ENCODE data around the gene G6PD. TPM values are rescaled to one million over a fixed set of nuclear protein-coding genes. Genes with fewer than 3 reads are reported as not detected.

Gene G6PD
- total and polyA plus RNA-seq, 2 of the 8 experiments (the other 6 are each of a cell fraction or from before 2014, with no cell fraction given): 47.3 to 55.1 TPM

- Histone ChIP-seq H4K5ac (ENCODE audit: insufficient read length, low read depth, low read length) (no peak overlapping the region), H3K27ac (ENCODE audit: low read depth, low read length) (no peak overlapping the region), H2BK12ac (ENCODE audit: low read depth, low read length) (no peak overlapping the region), H2BK5ac (ENCODE audit: low read depth, low read length) (no peak overlapping the region), H3K23ac (ENCODE audit: insufficient read length) (no peak overlapping the region), H3K4me1 (replicated peaks in 1 of 4; ENCODE audit: control insufficient read depth in 3 of 4, insufficient read depth in 4 of 4, low read length in 3 of 4) (no peaks in the 10 kb centered on the region), H2BK120ac (replicated peaks; ENCODE audit: low read depth, low read length) (no peak overlapping the region), H3K36me3 (ENCODE audit: control insufficient read depth in 2 of 4, insufficient read depth in 4 of 4, low read length in 3 of 4) (no peaks in the 10 kb centered on the region; a peak in 1 of 8 replicates), H3K4ac (replicated peaks; ENCODE audit: insufficient read length, low read depth, low read length) (no peak overlapping the region), H3K18ac (ENCODE audit: extremely low read depth, low read length) (no peak overlapping the region), H2AK5ac (ENCODE audit: low read depth, low read length) (no peak overlapping the region), H3K4me3 (ENCODE audit: extremely low read depth in 1 of 4, insufficient read depth in 2 of 4, low read depth in 3 of 4, low read length in 4 of 4) (no peak overlapping the region), H3K9me3 (ENCODE audit: insufficient read depth in 2 of 2, low read depth in 1 of 2, low read length in 1 of 2) (no peaks in the 10 kb centered on the region), H3K14ac (ENCODE audit: insufficient read length) (no peak overlapping the region), H3K27me3 (replicated peaks in 1 of 4; ENCODE audit: control insufficient read depth in 3 of 4, extremely low read depth in 1 of 4, insufficient read depth in 3 of 4, low read length in 3 of 4) (no peaks in the 10 kb centered on the region), H2BK20ac (ENCODE audit: low read length) (no peak overlapping the region), H3K79me2 (ENCODE audit: control insufficient read depth in 1 of 2, insufficient read depth in 2 of 2, low read length in 2 of 2) (no peaks in the 10 kb centered on the region), H3K56ac (replicated peaks; ENCODE audit: insufficient read length, low read depth, low read length) (no peak overlapping the region), H4K8ac (ENCODE audit: extremely low read depth, insufficient read depth, low read length) (no peak overlapping the region), H3K9ac (replicated peaks in 1 of 4; ENCODE audit: extremely low read depth in 1 of 4, low read depth in 3 of 4, low read length in 3 of 4) (no peak overlapping the region), H2AFZ (ENCODE audit: low read length) (no peak overlapping the region), H3K4me2 (ENCODE audit: insufficient read depth in 1 of 2, low read depth in 2 of 2, low read length in 2 of 2) (no peak overlapping the region), H3K79me1 (ENCODE audit: low read depth, low read length) (no peaks in the 10 kb centered on the region), H2BK15ac (ENCODE audit: low read length) (no peak overlapping the region), H3K23me2 (ENCODE audit: low read depth, low read length) (no peaks in the 10 kb centered on the region), H4K20me1 (replicated peaks in 1 of 2; ENCODE audit: control insufficient read depth in 1 of 2, insufficient read depth in 2 of 2, low read length in 2 of 2) (no peaks in the 10 kb centered on the region), H4K91ac (replicated peaks; ENCODE audit: insufficient read length, low read length) (no peak overlapping the region)
- POLR2A ChIA-PET (ENCODE audit: partially characterized antibody): no interaction called here
- CTCF ChIA-PET (ENCODE audit: partially characterized antibody): interaction anchor here (0.9 kb wide), 1 partner anchor 18 kb away, joined by 3 read pairs; no protein-coding TSS in a partner anchor
- FAIRE-seq: no peak
- DNase-seq (ENCODE audit: low read depth in 1 of 2, low spot score in 2 of 2): no peak
- WGBS, 2 experiments (ENCODE audit: extremely low coverage in 1 of 2, insufficient coverage in 1 of 2, insufficient read length in 1 of 2, insufficient replicate concordance in 2 of 2, low coverage in 1 of 2, low lambda C conversion rate in 2 of 2, missing lambda C conversion rate in 1 of 2): 80% methylated on average over 2 of the region's 13 CpGs; no CpG with 5 or more reads in 1 of the 2 experiments
- TF ChIP-seq RAD21 (IDR thresholded peaks at IDR 0.05 in 1 of 2, conservative IDR thresholded peaks at IDR 0.05 in 1 of 2; ENCODE audit: low read depth in 2 of 2, low read length in 2 of 2) (no peak), PHF8 (conservative IDR thresholded peaks at IDR 0.05; ENCODE audit: low read depth, low read length) (no peak), SP1 (IDR thresholded peaks at IDR 0.05; ENCODE audit: low read depth, low read length) (no peak), SUZ12 (IDR thresholded peaks at IDR 0.05; ENCODE audit: low read length) (no peak), RFX5 (IDR thresholded peaks at IDR 0.05; ENCODE audit: borderline replicate concordance, low read depth, low read length) (no peak), TEAD4 (IDR thresholded peaks at IDR 0.05; ENCODE audit: low read depth, low read length) (no peak), EP300 (IDR thresholded peaks at IDR 0.05; ENCODE audit: borderline replicate concordance in 1 of 2, low read depth in 2 of 2, low read length in 2 of 2) (no peak), EGR1 (IDR thresholded peaks at IDR 0.05; ENCODE audit: borderline replicate concordance, low read depth, low read length) (no peak), SP2 (IDR thresholded peaks at IDR 0.05; ENCODE audit: low read length) (no peak), RNF2 (IDR thresholded peaks at IDR 0.05; ENCODE audit: borderline replicate concordance, low read depth, low read length, missing control alignments, poor library complexity, severe bottlenecking) (no peak), CREB1 (IDR thresholded peaks at IDR 0.05) (no peak), CHD1 (IDR thresholded peaks at IDR 0.05; ENCODE audit: low read depth, low read length) (no peak), ATF3 (IDR thresholded peaks at IDR 0.05; ENCODE audit: insufficient read depth, low read depth, low read length) (no peak), TAF7 (optimal IDR thresholded peaks at IDR 0.05; ENCODE audit: borderline replicate concordance, low read depth, low read length) (no peak)
Observed at GRCh38 chrX:154508384-154508745, 38.3 kb downstream of the G6PD start.

Measured in H1 (cell line).